GM12892 (cell line): Measurements from ENCODE around the gene CLCC1.

Source experiments
- POLR2A ChIP-seq: IDR thresholded peaks from 2 replicates; pipeline ENCODE4 v1.6.1; 2011; ENCODE audit warnings: low read depth, low read length, control low read depth
- POLR2AphosphoS5 ChIP-seq: IDR thresholded peaks from 2 replicates; pipeline ENCODE4 v1.6.1; 2011; ENCODE audit warnings: low read depth, low read length, control low read depth
- TAF1 ChIP-seq: IDR thresholded peaks from 2 replicates; pipeline ENCODE4 v1.6.1; 2011; ENCODE audit warnings: low read depth, mild to moderate bottlenecking, control low read depth, low read length, borderline replicate concordance

DNA sequence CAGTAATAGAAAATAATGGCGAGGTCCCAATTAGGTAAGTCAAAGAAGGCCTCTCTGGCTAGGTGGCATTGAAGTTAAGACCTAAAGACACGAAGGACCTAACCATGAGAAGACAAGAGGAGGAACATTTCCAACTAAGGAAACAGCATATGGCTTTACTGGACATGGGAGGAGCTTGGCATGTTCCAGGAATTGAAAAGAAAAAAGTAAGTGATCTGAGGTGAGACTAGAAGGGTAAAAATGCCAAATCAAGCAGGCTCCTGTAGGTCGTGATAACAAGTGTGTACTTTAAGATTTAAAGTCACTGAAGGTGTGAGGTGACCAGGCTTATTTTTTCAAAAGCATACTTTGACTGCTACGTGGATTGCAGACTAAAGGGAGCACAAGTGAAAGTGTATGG lies 13.4 kb upstream of the CLCC1 start:
- TF ChIP-seq POLR2A (no peak), POLR2AphosphoS5 (no peak), TAF1 (no peak)
